Measurements from ENCODE around the gene KLF5.

Gene KLF5

GRCh38 chr13:73082471-73082870 is 23.7 kb downstream of the KLF5 start:
- H3K4me3 ChIP-seq (ENCODE audit: low read length), result no peak overlapping the region
- no peak for DNase-seq (ENCODE audit: low read depth)
- TF ChIP-seq, protein P1, sequence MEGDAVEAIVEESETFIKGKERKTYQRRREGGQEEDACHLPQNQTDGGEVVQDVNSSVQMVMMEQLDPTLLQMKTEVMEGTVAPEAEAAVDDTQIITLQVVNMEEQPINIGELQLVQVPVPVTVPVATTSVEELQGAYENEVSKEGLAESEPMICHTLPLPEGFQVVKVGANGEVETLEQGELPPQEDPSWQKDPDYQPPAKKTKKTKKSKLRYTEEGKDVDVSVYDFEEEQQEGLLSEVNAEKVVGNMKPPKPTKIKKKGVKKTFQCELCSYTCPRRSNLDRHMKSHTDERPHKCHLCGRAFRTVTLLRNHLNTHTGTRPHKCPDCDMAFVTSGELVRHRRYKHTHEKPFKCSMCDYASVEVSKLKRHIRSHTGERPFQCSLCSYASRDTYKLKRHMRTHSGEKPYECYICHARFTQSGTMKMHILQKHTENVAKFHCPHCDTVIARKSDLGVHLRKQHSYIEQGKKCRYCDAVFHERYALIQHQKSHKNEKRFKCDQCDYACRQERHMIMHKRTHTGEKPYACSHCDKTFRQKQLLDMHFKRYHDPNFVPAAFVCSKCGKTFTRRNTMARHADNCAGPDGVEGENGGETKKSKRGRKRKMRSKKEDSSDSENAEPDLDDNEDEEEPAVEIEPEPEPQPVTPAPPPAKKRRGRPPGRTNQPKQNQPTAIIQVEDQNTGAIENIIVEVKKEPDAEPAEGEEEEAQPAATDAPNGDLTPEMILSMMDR (conservative IDR thresholded peaks at IDR 0.05; ENCODE audit: low read length), result no peak

- no peak for DNase-seq (ENCODE audit: low read depth)
- H3K4me3 ChIP-seq (ENCODE audit: low read length), result no peak overlapping the region
- TF ChIP-seq, protein P1 (conservative IDR thresholded peaks at IDR 0.05; ENCODE audit: low read length), result no peak
These were observed 24.1 kb downstream of the KLF5 start for GRCh38 chr13:73082895-73083294.

DNA sequence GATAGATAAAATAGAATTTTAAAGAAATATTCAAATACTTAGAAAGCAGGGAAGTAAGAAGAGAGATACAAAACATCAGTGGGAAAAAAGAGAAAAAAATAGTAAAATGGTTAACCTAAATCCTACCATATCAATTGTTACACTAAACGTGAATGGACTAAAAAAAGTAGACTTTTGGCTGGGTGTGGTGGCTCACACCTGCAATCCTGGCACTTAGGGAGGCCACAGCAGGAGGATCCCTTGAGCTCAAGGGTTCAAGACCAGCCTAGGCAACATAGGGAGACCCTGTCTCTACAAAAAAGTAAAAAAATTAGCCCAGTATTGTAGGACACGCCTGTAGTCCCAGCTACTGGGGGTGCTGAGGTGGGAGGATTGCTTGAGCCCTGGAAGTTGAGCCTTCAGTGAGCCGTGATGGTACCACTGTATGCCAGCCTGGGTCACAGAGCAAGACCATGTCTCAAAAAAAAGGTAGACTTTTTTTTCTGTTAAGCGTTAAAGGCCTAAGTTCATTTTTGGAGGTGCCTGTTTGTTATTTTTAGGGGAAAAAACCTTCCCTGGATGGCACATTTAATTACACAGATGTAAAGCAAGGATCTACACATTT is 29.6 kb downstream of the KLF5 start:
- H3K4me3 ChIP-seq (ENCODE audit: low read length), result no peak overlapping the region
- TF ChIP-seq, protein P1 (conservative IDR thresholded peaks at IDR 0.05; ENCODE audit: low read length), result no peak
- no peak for DNase-seq (ENCODE audit: low read depth)

DNA sequence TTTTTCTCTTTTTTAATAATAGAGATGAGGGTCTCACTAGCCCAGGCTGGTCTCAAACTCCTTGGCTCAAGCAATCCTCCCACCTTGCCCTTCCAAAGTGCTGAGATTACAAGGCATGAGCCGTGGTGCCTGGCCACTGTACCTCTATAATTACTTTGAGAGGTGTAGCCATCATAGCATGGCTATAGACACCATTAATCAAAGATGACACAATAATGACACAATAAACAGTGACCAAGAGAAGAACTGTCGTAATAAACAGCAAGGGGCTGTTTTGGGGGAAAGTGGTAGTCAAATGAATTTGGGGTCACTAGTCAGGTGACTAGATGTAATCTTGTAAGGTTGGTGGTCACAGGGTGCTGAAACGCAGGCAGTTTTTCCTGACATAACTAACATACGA is 30.4 kb downstream of the KLF5 start:
- DNase-seq (ENCODE audit: low read depth), result no peak
- TF ChIP-seq, protein P1 (conservative IDR thresholded peaks at IDR 0.05; ENCODE audit: low read length), result no peak
- H3K4me3 ChIP-seq (ENCODE audit: low read length), result no peak overlapping the region

GRCh38 chr13:73090116-73090822 is 31.5 kb downstream of the KLF5 start:
- H3K4me3 ChIP-seq (ENCODE audit: low read length), result no peak overlapping the region
- TF ChIP-seq, protein P1 (conservative IDR thresholded peaks at IDR 0.05; ENCODE audit: low read length), result no peak
- DNase-seq (ENCODE audit: low read depth), result peak; percentile 62

DNA sequence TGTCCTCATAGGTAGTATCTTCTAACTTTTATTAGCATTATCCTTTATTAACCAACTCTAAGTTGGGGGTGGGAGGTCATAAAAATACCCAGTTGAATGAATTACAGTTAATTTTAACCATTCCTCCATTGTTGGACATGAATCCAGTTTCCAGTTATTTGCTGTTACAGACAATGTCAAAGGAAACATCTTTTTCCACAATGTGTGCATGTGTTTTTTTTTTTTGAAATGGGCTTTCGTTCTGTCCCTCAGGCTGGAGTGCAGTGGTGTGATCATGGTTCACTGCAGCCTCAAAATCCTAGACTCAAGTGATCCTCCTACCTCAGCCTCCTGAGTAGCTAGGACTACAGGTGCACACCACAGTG is 32.0 kb downstream of the KLF5 start:
- DNase-seq (ENCODE audit: low read depth), result no peak

More for the DNA sequence above, 32.0 kb downstream of the KLF5 start:
- TF ChIP-seq, protein P1 (conservative IDR thresholded peaks at IDR 0.05; ENCODE audit: low read length), result no peak
- no peak overlapping the region for H3K4me3 ChIP-seq (ENCODE audit: low read length)

All from AG10803 (cell line).